ENCODE data around the gene TRMT10B.

- TF ChIP-seq CBX5 (IDR thresholded peaks at IDR 0.05; ENCODE audit: low read depth) (no peak), CTCF (IDR thresholded peaks at IDR 0.05 in 2 of 3, conservative IDR thresholded peaks at IDR 0.05 in 1 of 3; ENCODE audit: control insufficient read depth in 2 of 3, extremely low read depth in 1 of 3, insufficient read depth in 1 of 3, low read depth in 3 of 3, low read length in 3 of 3) (no peak), KDM1A (IDR thresholded peaks at IDR 0.05; ENCODE audit: borderline replicate concordance) (no peak), RAD21 (IDR thresholded peaks at IDR 0.05; ENCODE audit: insufficient read depth, low read depth, low read length) (no peak), SP1 (IDR thresholded peaks at IDR 0.05; ENCODE audit: low read depth, low read length) (no peak), EP300 (IDR thresholded peaks at IDR 0.05; ENCODE audit: borderline replicate concordance in 1 of 2, control insufficient read depth in 1 of 2, low read depth in 2 of 2, low read length in 2 of 2) (no peak), RFX5 (IDR thresholded peaks at IDR 0.05; ENCODE audit: low read depth, low read length) (no peak), POLR2AphosphoS5 (IDR thresholded peaks at IDR 0.05; ENCODE audit: low read length) (no peak), RBBP5 (conservative IDR thresholded peaks at IDR 0.05) (no peak), MTA2 (IDR thresholded peaks at IDR 0.05; ENCODE audit: low read depth) (no peak), TAF1 (IDR thresholded peaks at IDR 0.05; ENCODE audit: borderline replicate concordance, low read depth, low read length) (no peak), IRF4 (IDR thresholded peaks at IDR 0.05; ENCODE audit: low read depth, low read length) (no peak), POLR2A (IDR thresholded peaks at IDR 0.05; ENCODE audit: low read depth, low read length) (no peak), RUNX3 (IDR thresholded peaks at IDR 0.05; ENCODE audit: low read length) (no peak)
Measured at GRCh38 chr9:37758747-37759146, 5.1 kb downstream of the TRMT10B start.
